Keratinocyte (primary cell): ENCODE measurements around the gene HEMK1. TPM values are rescaled to one million over a fixed set of nuclear protein-coding genes. Genes with fewer than 3 reads are reported as not detected.

ENCODE experiments used
- DNase-seq: peaks from one replicate; pipeline ENCODE4 v3.0.0-alpha.2; 2011; ENCODE audit warnings: low read depth, missing footprints, low spot score
- FAIRE-seq: peaks from 2 replicates; lab custom pipeline; 2011; peaks lifted over from hg19 to GRCh38; lab: Jason Lieb, UNC
- H2AFZ ChIP-seq: 2 replicates; pipeline ENCODE4 v1.6.0; 2012; ENCODE audit warnings: low read length, control low read depth, inconsistent platforms; ENCODE audit not compliant: control insufficient read depth
- H3K27ac ChIP-seq: 2 replicates; pipeline ENCODE4 v1.5.1; 2011; ENCODE audit warnings: low read length; ENCODE audit not compliant: control insufficient read depth, insufficient read depth
- H3K27me3 ChIP-seq: 3 replicates; pipeline ENCODE4 v1.6.0; 2011; ENCODE audit warnings: low read length; ENCODE audit not compliant: control insufficient read depth, insufficient read depth; ENCODE audit errors: extremely low read depth
- H3K36me3 ChIP-seq, 2 experiments: 2 replicates in 1 of 2; 3 replicates in 1 of 2; pipeline ENCODE4 v1.5.1; 2011; ENCODE audit warnings: low read length in 2 of 2, mild to moderate bottlenecking in 1 of 2; ENCODE audit not compliant: control insufficient read depth in 2 of 2, insufficient read depth in 2 of 2; ENCODE audit errors: extremely low read depth in 1 of 2
- H3K4me1 ChIP-seq: 3 replicates; pipeline ENCODE4 v1.5.1; 2011; ENCODE audit warnings: low read length; ENCODE audit not compliant: control insufficient read depth, insufficient read depth; ENCODE audit errors: extremely low read depth
- H3K4me2 ChIP-seq: 3 replicates; pipeline ENCODE4 v1.6.0; 2011; ENCODE audit warnings: low read depth, low read length; ENCODE audit not compliant: control insufficient read depth, insufficient read depth; ENCODE audit errors: extremely low read depth
- H3K4me3 ChIP-seq, 3 experiments: fragments of 200-600 bp in 1 of 3; sonication (generic) in 1 of 3; 2 replicates in 2 of 3; 3 replicates in 1 of 3; pipeline ENCODE4 v1.5.1; 2011 to 2016; ENCODE audit warnings: low read length in 3 of 3, mild to moderate bottlenecking in 3 of 3, control low read depth in 2 of 3, inconsistent platforms in 1 of 3, low read depth in 1 of 3, mixed read lengths in 1 of 3, mixed run types in 1 of 3, moderate library complexity in 1 of 3; ENCODE audit not compliant: control insufficient read depth in 2 of 3, insufficient read depth in 2 of 3; ENCODE audit errors: extremely low read depth in 1 of 3
- H3K79me2 ChIP-seq: 2 replicates; pipeline ENCODE4 v1.6.0; 2012; ENCODE audit warnings: low read length; ENCODE audit not compliant: control insufficient read depth, insufficient read depth
- H3K9ac ChIP-seq: 3 replicates; pipeline ENCODE4 v1.6.0; 2011; ENCODE audit warnings: low read length; ENCODE audit not compliant: control insufficient read depth, insufficient read depth; ENCODE audit errors: extremely low read depth
- H3K9me1 ChIP-seq: 3 replicates; pipeline ENCODE4 v1.6.0; 2011; ENCODE audit warnings: low read length; ENCODE audit not compliant: control insufficient read depth, insufficient read depth; ENCODE audit errors: extremely low read depth
- H3K9me3 ChIP-seq: 2 replicates; pipeline ENCODE4 v1.5.1; 2012; ENCODE audit warnings: low read depth, low read length; ENCODE audit not compliant: control insufficient read depth
- H4K20me1 ChIP-seq: 3 replicates; pipeline ENCODE4 v1.6.0; 2011; ENCODE audit warnings: low read length; ENCODE audit not compliant: control insufficient read depth, insufficient read depth; ENCODE audit errors: extremely low read depth
- CTCF ChIP-seq, 3 experiments: IDR thresholded peaks in 1 of 3; conservative IDR thresholded peaks in 1 of 3; optimal IDR thresholded peaks in 1 of 3; 2 replicates in 2 of 3; 3 replicates in 1 of 3; pipeline versions ENCODE3 to v1.5.1; 2011; ENCODE audit warnings: low read length in 3 of 3, mild to moderate bottlenecking in 3 of 3, moderate library complexity in 2 of 3, control low read depth in 1 of 3, inconsistent platforms in 1 of 3; ENCODE audit not compliant: insufficient read depth in 2 of 3; ENCODE audit errors: extremely low read depth in 1 of 3
- EZH2 ChIP-seq: IDR thresholded peaks from one replicate; pipeline ENCODE4 v1.6.1; 2012; ENCODE audit warnings: inconsistent platforms, mild to moderate bottlenecking, low read length, moderate library complexity
- dilution Hi-C: fragments of 300-500 bp; cut with MboI; formaldehyde crosslinking; loops from one replicate; pipeline ENCODE4 v1.7.0; 2020; ENCODE audit warnings: low sequenced_read_pairs; ENCODE audit not compliant: extremely low pct_ligation_motif_present
- polyA plus RNA-seq, 5 experiments: library from polyadenylated mRNA; depleted of rRNA in 3 of 5; stranded (reverse) in 3 of 5; stranded (forward) in 1 of 5; unstranded in 1 of 5; fragments of >200 nt; gene quantifications; 1 replicate in 1 of 5; 2 replicates in 3 of 5; 3 replicates in 1 of 5; pipeline versions ENCODE4 v1.2.1 to v1.2.3, GENCODE V29; 2011 to 2012; ENCODE audit warnings: missing spikeins in 2 of 5, low read depth in 1 of 5, low replicate concordance in 1 of 5

The HEMK1 gene
- polyA plus RNA-seq, 1 donor (not counting 4 experiments of a cell fraction or from before 2014, with no cell fraction given) = 13.0 TPM

- Histone ChIP-seq H2AFZ (no peak overlapping the region), H3K9ac (no peak overlapping the region), H3K4me3 (peak overlapping the region in 1 of 3 experiments; percentile 27), H4K20me1 (no peaks in the 10 kb centered on the region), H3K27ac (no peak overlapping the region), H3K9me1 (no peaks in the 10 kb centered on the region), H3K27me3 (no peaks in the 10 kb centered on the region), H3K4me2 (peak overlapping the region; percentile 85), H3K79me2 (peaks cover 7% of the 10 kb centered on the region), H3K36me3 (no peaks in the 10 kb centered on the region), H3K4me1 (peaks cover 35% of the 10 kb centered on the region), H3K9me3 (no peaks in the 10 kb centered on the region)
- dilution Hi-C loops = no loop called here
- no peak for DNase-seq
- FAIRE-seq = no peak
- TF ChIP-seq CTCF (optimal IDR thresholded peaks at IDR 0.05 in 1 of 3, IDR thresholded peaks at IDR 0.05 in 1 of 3, conservative IDR thresholded peaks at IDR 0.05 in 1 of 3; ENCODE audit: extremely low read depth in 1 of 3, insufficient read depth in 2 of 3, low read length in 3 of 3) = no peak
- no peak for TF ChIP-seq EZH2
Observed at GRCh38 chr3:50567011-50567385, 2.3 kb upstream of the HEMK1 start.

- Histone ChIP-seq H3K9ac (no peak within 1 kb of the TSS), H3K36me3 (peaks cover 3% of the 10 kb centered on the region in 2 experiments), H4K20me1 (no peaks in the 10 kb centered on the region), H2AFZ (peak within 1 kb of the TSS; percentile 56), H3K79me2 (peaks cover 7% of the 10 kb centered on the region), H3K4me3 (peak within 1 kb of the TSS; percentile 25 to 97 (median 51)), H3K4me2 (peak within 1 kb of the TSS; percentile 85), H3K4me1 (peaks cover 32% of the 10 kb centered on the region), H3K27ac (no peak within 1 kb of the TSS), H3K27me3 (no peaks in the 10 kb centered on the region), H3K9me3 (no peaks in the 10 kb centered on the region), H3K9me1 (no peaks in the 10 kb centered on the region)
- dilution Hi-C loops = no loop called here
- no peak for FAIRE-seq
- DNase-seq = peak; percentile 52
- TF ChIP-seq CTCF (optimal IDR thresholded peaks at IDR 0.05 in 1 of 3, IDR thresholded peaks at IDR 0.05 in 1 of 3, conservative IDR thresholded peaks at IDR 0.05 in 1 of 3; ENCODE audit: extremely low read depth in 1 of 3, insufficient read depth in 2 of 3, low read length in 3 of 3) (no peak), EZH2 (no peak)
Observed at GRCh38 chr3:50567386-50568167, 1.7 kb upstream of the HEMK1 start, which contains the start of gene C3orf18. Gene C3orf18, minus strand, starts transcription at chr3:50567747. Its CDS starts 2,048 bp downstream, at chr3:50565699.
